Measurements from ENCODE around the gene LRRC15. TPM values are rescaled to one million over a fixed set of nuclear protein-coding genes. Genes with fewer than 3 reads are reported as not detected.

LRRC15 gene
- total RNA-seq, 1 experiment from 2014 or later, result not detected

GRCh38 chr3:194322678-194323211 is 46.8 kb downstream of the LRRC15 start:
- CTCF ChIA-PET, result interaction anchor here (0.6 to 1.9 kb wide), 16 partner anchors 11 to 1807 kb away, joined by 3 to 10 read pairs (median 4); partner anchors contain the start of gene HES1
- intact Hi-C loops (cut with micrococcal nuclease; ENCODE audit: unreplicated experiment), result loop anchor here (2.0 to 5.0 kb wide), 4 partner anchors 184 to 480 kb away; no protein-coding TSS in a partner anchor
- H3K4me3 Mint-ChIP-seq (ENCODE audit: low read depth, unreplicated experiment), result no peak overlapping the region
- no peak for TF ChIP-seq CTCF (IDR thresholded peaks at IDR 0.05; ENCODE audit: unreplicated experiment)
- DNase-seq, result peak; percentile 95
- H3K27me3 Mint-ChIP-seq (ENCODE audit: unreplicated experiment), result no peaks in the 10 kb centered on the region
- H3K4me1 Mint-ChIP-seq (ENCODE audit: low read depth, unreplicated experiment), result peaks cover 39% of the 10 kb centered on the region
- H3K27ac Mint-ChIP-seq (ENCODE audit: unreplicated experiment), result no peak overlapping the region
- H3K36me3 Mint-ChIP-seq (ENCODE audit: insufficient read depth, unreplicated experiment), result peaks cover 2% of the 10 kb centered on the region
- BruUV-seq (replicated peaks), result no TSS peak
- H3K9me3 Mint-ChIP-seq (ENCODE audit: low read depth, unreplicated experiment), result peaks cover 8% of the 10 kb centered on the region

- H3K27me3 Mint-ChIP-seq (ENCODE audit: unreplicated experiment), result no peaks in the 10 kb centered on the region
- CTCF ChIA-PET, result interaction anchor here (1.0 to 1.9 kb wide), 11 partner anchors 12 to 656 kb away, joined by 3 to 10 read pairs (median 6); partner anchors contain the start of gene HES1
- no peak overlapping the region for H3K27ac Mint-ChIP-seq (ENCODE audit: unreplicated experiment)
- no peak overlapping the region for H3K4me3 Mint-ChIP-seq (ENCODE audit: low read depth, unreplicated experiment)
- peak; percentile 88 for DNase-seq
- intact Hi-C loops (cut with micrococcal nuclease; ENCODE audit: unreplicated experiment), result loop anchor here (2.0 to 5.0 kb wide), 5 partner anchors 183 to 657 kb away; no protein-coding TSS in a partner anchor
- peaks cover 7% of the 10 kb centered on the region for H3K36me3 Mint-ChIP-seq (ENCODE audit: insufficient read depth, unreplicated experiment)
- TSS peak; percentile 32 for BruUV-seq (replicated peaks)
- TF ChIP-seq CTCF (IDR thresholded peaks at IDR 0.05; ENCODE audit: unreplicated experiment), result no peak
- H3K9me3 Mint-ChIP-seq (ENCODE audit: low read depth, unreplicated experiment), result peaks cover 8% of the 10 kb centered on the region
- peaks cover 39% of the 10 kb centered on the region for H3K4me1 Mint-ChIP-seq (ENCODE audit: low read depth, unreplicated experiment)
Observed at GRCh38 chr3:194321693-194322640, 47.6 kb downstream of the LRRC15 start.

GRCh38 chr3:194320744-194321243 is 48.7 kb downstream of the LRRC15 start:
- intact Hi-C loops (cut with micrococcal nuclease; ENCODE audit: unreplicated experiment), result loop anchor here (2.0 to 5.0 kb wide), 4 partner anchors 243 to 656 kb away; no protein-coding TSS in a partner anchor
- Mint-ChIP-seq H3K4me3 (ENCODE audit: low read depth, unreplicated experiment) (no peak overlapping the region), H3K27ac (ENCODE audit: unreplicated experiment) (no peak overlapping the region), H3K9me3 (ENCODE audit: low read depth, unreplicated experiment) (peaks cover 8% of the 10 kb centered on the region), H3K36me3 (ENCODE audit: insufficient read depth, unreplicated experiment) (peaks cover 7% of the 10 kb centered on the region), H3K27me3 (ENCODE audit: unreplicated experiment) (no peaks in the 10 kb centered on the region), H3K4me1 (ENCODE audit: low read depth, unreplicated experiment) (peaks cover 49% of the 10 kb centered on the region)
- no peak for TF ChIP-seq CTCF (IDR thresholded peaks at IDR 0.05; ENCODE audit: unreplicated experiment)
- no TSS peak for BruUV-seq (replicated peaks)
- CTCF ChIA-PET, result no interaction called here
- peak; percentile 67 for DNase-seq

- Mint-ChIP-seq H3K4me1 (ENCODE audit: low read depth, unreplicated experiment) (peaks cover 53% of the 10 kb centered on the region), H3K9me3 (ENCODE audit: low read depth, unreplicated experiment) (peaks cover 8% of the 10 kb centered on the region), H3K27me3 (ENCODE audit: unreplicated experiment) (no peaks in the 10 kb centered on the region), H3K4me3 (ENCODE audit: low read depth, unreplicated experiment) (no peak overlapping the region), H3K27ac (ENCODE audit: unreplicated experiment) (no peak overlapping the region), H3K36me3 (ENCODE audit: insufficient read depth, unreplicated experiment) (peaks cover 11% of the 10 kb centered on the region)
- intact Hi-C loops (cut with micrococcal nuclease; ENCODE audit: unreplicated experiment), result loop anchor here (2.0 to 5.0 kb wide), 4 partner anchors 243 to 655 kb away; no protein-coding TSS in a partner anchor
- no peak for TF ChIP-seq CTCF (IDR thresholded peaks at IDR 0.05; ENCODE audit: unreplicated experiment)
- CTCF ChIA-PET, result no interaction called here
- BruUV-seq (replicated peaks), result no TSS peak
- no peak for DNase-seq
Observed at GRCh38 chr3:194320100-194320499, 49.4 kb downstream of the LRRC15 start.

Measured in Calu3 (cell line).